NCI-H1436 (cell line): ENCODE results near the gene SPATA2L.
"Not testable (repeated sequence)": the region's sequence is repeated elsewhere in the genome, so short reads cannot be mapped to it uniquely, and the experiment has no call there.

Source experiments
- DNase-seq: peaks from one replicate; lab custom pipeline; 2025; lab: John Stamatoyannopoulos, UW

The SPATA2L gene

DNA sequence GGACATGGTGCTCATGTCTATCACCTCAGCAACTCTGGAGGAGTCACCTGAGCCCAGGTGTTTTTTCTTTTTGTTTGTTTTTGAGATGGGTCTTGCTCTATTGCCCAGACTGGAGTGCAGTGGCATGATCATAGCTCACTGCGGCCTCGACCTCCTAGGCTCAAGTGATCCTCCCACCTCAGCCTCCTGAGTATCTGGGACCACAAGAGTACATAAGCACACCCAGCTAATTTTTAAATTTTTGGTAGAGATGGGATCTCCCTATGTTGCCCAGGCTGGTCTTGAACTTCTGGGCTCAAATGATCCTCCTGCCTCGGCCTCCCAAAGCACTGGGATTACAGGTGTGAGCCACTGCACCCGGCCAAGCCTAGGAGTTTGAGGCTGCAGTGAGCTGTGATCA, 11.9 kb downstream of the SPATA2L start:
- DNase-seq: not testable (repeated sequence)

DNA sequence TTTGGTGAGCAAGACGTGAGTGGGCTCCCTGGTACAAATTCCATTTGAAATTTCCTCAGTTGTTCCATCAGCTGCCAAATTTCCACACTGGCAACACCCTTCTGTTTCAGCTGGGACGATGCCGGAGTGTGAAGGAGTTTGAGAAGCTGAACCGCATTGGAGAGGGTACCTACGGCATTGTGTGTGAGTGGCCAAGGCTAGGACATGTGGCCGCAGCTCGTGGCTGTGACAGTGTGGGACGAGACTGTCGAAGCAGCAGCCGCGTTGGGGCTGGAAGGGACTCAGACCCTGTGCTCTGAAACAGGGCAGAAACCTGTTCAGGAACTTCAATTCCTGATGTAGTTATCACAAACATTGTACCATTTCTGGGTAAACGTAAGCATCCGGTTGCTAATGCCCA, 12.4 kb downstream of the SPATA2L start:
- DNase-seq: no peak

DNA sequence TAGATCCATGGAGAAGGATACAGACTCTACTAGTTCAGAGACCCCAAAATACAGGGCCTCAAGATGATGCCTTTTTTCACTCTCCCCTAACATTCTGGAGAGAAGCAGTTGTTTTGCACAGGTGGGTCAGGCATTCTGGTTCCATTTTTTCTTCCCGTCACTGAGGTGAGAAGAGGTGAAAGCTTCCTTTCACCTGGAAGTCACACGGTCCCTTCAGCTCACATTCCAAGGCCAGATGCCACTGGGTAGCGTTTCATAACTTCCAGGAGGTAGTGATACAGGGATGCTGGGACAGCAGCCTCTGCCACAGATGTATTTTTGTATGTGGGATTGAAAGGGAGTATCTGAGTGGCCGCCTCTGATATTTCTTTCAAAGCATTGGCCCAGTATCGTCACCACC, 13.1 kb downstream of the SPATA2L start:
- DNase-seq: no peak

DNA sequence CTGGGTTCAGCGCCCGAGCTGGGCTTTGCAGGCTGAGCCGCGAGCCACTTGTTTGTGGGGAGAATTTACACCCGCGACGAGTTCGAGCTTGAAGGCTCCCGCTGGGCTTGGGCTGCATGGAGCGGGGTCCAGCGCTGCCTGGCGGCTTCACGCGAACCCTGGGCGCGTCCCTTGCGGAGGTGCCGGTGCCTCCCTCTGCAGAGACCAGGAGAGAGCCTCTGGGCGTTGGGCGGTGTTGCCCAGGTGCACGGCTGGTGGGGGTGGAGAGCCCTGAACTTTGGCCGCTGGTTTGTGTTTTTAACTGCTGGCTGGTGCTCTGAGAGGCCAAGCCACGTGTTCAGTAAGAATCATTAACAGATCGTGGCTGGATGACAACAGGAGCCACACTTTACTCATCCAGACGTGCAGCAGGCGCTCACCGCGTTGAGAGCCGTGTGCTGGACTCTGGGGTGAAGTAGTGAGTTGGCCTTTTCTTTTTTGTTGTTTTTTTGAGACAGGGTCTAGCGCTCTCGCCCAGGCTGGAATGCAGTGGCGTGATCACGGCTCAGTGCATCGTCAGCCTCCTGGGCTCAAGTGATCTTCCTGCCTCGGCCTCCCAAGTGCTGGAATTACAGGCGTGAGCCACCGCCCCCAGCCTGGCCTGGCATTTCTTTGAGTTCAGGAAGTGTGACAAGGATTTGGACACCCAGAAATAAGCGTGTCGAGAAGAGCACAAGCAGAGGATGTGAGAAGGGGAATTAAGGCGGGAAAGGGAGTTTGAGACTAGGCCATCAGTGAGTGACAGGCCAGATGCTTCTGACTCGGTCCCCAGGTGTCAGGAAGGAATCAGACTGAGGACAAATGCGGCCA, 14.2 kb downstream of the SPATA2L start:
- no peak for DNase-seq

DNA sequence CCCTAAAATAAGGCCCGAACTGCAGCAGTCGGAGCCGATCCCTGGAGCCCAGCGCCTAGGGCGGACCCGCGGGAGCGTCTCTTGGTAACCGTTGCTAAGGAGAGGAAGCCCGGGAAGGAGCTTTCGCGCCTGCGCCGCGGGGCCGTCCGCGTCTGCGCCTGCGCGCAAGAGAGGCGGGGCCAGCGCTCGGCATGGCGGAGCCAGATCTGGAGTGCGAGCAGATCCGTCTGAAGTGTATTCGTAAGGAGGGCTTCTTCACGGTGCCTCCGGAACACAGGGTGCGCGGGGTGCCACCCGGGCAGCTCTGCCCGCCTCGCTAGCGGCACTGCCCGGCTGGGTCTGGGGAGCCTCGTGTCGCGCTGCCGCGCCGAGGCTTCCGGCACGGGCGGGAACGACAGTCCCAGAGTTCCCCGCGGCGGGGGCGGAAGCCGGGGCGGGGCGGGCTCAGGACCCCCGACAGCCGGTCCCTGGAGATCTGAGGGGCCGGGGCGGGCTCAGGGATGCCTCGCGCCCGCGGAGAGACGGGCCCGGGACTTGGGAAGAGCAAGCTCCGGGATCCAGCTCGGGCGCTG, 14.9 kb downstream of the SPATA2L start, which contains the start of gene CDK10:
TSS of gene CDK10 (plus strand) at position 170 of the 572 bp plus-strand sequence. CDS start at position 192, 22 bp downstream.
- peak; percentile 90 for DNase-seq

DNA sequence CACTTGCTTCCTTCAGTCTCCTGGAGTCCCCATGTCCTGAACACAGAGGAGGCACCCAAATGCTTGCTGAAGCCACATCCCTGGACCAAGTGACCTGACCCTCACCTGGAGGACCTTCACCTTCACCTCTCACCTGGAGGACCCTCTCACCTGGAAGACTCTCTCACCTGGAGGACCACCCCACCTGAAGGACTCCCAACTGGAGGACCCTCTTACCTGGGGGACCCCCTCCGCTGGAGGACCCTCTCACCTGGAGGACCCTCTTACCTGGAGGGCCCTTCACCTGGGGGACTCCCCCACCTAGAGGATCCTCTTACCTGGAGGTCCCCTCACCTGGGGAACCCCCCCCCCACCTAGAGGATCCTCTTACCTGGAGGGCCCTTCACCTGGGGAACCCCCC, 15.6 kb downstream of the SPATA2L start:
- DNase-seq: no peak

DNA sequence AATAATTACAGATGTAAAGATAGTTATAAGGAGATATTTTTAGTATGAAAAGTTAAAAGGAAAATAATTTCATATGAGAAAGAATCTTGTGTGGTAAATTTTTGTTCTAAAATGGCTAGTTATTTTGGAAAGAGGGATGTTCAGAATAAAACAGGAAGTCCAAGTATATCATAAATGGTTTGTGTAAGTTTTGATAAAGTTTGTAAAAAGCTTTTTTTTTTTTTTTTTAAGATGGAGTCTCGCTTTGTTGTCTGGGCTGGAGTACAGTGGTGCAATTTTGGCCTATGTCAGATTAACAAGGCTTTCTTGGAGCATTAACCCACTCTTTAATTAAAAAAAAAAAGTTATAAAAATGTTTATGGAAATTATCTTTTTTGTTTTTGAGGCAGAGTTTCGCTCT, 23.2 kb downstream of the SPATA2L start:
- no peak for DNase-seq

DNA sequence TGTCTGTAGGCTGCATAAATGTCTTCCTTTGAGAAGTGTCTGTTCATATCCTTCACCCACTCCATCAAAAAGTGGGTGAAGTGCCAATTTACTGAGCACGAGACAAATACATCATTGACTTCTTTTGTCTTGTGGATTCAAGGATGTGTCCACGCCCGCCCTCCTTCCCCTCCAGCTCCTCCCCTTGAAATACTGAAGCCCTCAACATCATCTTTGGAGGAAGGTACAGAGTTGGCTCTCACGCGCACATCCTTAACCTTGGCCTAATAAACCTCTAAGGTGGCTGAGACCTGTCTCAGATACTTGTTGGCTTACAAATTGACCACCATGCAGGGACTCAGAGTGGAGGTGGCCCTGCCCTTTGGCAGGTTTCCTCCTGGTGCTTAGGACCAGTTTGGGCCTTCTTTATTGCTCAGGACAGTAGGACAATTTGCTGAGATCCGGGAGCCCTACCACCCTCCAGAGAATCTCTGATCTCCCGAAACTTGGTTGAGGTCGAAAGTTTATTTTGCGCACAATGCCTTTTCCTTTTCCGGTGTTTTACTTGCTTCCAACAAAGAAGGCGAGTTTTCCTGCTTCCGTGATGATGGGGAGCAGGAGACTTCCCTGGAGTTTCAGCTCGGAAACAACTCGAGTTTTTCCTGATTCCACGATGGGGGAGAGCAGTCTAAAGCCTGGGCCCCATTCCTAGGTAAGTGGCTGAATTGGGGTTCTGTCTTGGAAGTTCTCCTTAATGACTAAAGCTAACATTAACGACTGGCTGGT, 29.1 kb downstream of the SPATA2L start:
- DNase-seq: no peak

DNA sequence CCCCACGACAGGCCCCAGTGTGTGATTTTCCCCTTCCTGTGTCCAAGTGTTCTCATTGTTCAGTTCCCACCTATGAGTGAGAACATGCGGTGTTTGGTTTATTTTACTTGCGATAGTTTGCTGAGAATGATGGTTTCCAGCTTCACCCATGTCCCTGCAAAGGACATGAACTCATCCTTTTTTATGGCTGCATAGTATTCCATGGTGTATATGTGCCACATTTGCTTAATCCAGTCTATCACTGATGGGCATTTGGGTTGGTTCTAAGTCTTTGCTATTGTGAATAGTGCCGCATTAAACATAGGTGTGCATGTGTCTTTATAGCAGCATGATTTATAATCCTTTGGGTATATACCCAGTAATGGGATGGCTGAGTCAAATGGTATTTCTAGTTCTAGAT, 29.9 kb downstream of the SPATA2L start:
- not testable (repeated sequence) for DNase-seq

DNA sequence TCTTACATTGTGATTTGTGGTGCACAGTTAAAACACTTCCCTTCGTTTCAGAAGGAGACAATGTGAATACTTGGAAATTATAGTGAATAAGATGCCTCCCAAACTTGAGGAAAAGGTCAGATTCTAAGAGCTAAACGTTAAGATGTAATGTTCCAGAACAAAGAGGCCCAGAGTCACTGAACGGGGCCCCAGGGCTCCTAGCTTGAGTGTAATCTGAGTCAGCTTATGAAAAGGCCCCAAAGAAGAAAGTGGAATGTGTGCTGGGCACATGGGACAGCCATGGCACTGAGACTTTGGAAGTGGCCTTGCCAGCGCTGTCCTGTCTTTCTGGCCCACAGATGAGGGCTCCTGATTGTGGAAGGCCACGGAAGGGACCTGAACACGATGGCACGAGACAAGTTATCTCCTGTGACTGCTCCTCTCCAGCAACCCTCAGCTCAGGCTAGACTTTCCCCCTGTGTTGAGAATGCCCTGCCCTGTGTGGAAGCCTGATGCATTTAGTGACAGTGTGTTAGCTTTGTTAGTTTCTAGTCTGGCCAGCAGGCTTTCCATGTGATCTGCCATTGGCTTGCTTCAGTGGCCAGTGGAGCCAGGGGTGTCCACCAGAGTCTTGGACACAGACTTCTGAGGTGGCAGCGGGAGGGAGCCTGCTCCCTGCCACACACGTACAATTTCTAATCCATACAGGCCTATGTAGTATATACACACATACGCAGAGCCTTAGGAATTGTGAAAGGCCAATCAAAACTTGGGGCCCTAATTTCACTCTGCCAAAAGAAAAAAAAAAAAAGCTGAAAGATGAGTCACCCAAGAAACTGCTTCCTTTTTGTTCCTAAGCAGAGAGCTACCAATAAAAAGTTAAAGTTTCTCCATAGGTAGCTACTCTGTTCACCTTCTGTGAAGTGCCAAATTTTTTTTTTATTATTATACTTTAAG, 30.7 kb downstream of the SPATA2L start:
- no peak for DNase-seq

DNA sequence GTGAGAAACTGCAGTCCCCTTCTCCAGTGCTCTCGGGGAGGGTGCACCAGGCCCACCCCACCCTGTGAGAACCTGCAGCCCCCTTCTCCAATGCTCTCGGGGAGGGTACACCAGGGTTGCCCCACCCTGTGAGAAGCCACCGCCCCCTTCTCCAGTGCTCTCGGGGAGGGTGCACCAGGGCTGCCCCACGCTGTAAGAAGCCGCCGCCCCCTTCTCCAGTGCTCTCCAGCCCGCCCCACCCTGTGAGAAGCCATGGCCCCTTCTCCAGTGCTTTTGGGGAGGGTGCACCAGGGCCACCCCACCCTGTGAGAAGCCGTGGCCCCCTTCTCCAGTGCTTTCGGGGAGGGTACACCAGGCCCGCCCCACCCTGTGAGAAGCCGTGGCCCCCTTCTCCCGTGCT, 31.8 kb downstream of the SPATA2L start:
- no peak for DNase-seq

DNA sequence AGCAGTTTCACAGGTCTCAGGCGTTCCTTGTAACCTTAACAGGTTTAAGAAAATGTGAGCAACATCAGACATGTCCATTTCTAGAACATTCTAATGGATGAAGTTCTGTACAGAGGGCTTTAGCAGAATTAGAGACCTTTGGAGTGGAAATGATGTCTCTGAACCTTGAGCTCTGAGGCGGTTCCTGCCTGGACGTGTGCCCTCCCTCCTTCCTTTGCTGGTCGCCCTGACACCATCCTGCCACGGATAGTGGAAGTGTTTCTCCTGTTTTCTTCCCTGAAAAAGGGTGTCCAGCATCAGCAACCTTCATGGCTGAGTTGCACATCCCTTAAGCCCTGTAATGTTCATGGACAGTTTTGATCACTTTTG, 32.7 kb downstream of the SPATA2L start:
- DNase-seq: no peak

DNA sequence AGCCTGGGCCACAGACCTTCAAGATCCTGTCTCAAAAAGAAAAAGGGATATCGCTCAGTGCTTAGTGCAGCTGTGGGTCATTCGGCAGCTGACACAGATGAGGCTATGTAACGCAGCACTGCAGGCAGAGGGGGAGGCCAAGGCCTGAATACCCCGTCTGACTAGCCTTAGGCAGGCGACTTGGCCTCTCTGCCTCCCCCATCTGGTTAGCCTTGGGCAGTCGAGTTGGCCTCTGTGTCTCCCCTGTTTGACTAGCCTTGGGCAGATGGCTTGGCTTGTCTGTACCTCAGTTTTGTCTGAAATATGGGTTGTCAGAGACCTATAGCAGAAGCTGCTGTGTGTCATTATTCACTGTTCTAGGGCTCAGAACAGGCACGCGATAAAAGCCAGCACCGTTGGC, 33.9 kb downstream of the SPATA2L start:
- DNase-seq: no peak

DNA sequence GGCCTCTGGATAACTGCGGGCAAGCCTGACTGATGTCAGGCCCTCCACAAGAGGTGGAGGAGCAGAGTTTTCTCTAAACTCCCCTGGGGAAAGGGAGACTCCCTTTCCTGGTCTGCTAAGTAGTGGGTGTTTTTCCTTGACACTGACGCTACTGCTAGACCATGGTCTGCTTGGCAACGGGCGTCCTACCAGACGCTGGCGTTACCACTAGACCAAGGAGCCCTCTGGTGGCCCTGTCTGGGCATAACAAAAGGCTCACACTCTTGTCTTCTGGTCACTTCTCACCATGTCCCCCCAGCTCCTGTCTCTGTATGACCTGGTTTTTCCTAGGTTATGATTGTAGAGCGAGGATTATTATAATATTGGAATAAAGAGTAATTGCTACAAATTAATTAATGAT, 34.5 kb downstream of the SPATA2L start:
- DNase-seq: not testable (repeated sequence)

DNA sequence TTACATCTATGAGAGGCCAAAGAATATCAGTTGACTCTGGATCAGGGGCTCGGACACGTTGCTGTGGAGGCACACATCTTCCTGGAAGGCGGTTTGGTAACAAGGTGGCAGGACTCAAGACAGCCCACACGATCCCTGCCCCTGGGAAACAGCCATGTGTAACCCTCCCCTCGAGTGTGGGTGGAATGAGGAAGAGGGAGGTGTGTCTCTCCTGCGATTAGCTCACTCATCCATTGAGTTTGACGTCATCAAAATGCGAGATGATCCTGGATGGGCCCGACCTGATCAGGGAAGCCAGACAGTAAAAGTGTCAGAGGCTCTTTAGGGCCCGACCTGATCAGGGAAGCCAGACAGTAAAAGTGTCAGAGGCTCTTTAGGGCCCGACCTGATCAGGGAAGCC, 37.3 kb downstream of the SPATA2L start:
- DNase-seq: not testable (repeated sequence)

DNA sequence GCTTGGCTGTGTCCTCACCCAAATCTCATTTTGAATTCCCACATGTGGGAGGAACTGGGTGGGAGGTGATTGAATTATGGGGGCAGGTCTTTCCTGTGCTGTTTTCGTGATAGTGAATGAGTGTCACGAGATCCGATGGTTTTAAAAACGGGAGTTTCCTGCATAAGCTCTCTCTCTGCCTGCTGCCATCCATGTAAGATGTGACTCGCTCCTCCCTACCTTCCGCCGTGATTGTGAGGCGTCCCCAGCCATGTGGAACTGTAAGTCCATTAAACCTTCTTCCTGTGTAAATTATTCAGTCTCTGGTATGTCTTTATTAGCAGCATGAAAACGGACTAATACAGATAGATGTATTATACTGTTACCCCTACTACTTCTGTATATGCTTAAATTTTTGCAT, 40.3 kb downstream of the SPATA2L start:
- DNase-seq: no peak

DNA sequence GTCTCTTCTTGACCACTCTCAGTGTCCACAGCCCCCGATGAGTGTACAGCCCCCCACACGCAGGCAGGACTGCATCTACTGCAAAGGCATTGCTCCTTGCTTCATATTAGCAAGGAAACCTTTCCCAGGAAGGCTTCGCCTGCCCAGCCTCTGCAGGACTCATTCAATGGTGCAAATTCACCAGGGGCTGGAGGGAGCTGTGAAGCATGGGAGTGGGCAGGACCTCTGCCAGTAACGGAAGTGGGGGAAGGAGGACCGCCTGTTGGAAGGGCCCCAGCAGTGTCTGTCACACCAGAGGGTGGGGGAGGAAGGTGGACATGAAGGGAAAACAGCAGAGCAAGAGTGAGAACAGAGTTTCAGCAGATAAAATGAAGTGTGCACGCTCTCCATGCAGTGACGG, 41.4 kb downstream of the SPATA2L start:
- DNase-seq: no peak

DNA sequence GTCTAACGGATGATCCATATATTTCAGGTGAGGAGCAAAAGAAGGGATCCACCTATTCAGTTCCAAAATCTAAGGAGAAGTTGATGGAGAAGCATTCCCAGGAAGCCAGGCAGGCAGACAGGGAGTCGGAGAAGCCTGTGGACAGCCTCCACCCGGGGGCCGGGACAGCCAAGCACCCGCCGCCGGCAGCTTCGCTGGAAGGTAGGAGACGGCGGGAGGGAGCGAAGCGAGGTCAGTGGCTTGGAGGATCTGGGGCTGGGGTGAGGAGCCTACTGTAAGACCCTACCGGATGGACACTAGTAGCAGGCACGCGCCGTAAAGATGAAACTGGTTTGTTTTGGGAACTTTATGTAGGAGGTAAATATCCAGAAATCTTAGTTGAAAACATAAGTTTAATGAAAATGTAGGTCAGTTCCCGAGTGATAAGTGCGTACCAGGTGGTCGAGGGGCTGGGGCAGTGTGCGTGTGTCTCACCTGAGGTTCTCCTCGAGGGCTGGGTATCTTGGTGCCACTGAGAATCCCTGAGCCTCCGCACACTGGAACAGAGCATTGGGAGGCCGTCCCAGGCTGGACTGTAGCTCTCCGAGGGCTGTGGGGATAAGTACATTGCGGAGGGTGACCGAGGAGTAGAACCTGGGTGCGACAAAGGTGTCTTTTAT, 43.2 kb downstream of the SPATA2L start:
- no peak for DNase-seq

DNA sequence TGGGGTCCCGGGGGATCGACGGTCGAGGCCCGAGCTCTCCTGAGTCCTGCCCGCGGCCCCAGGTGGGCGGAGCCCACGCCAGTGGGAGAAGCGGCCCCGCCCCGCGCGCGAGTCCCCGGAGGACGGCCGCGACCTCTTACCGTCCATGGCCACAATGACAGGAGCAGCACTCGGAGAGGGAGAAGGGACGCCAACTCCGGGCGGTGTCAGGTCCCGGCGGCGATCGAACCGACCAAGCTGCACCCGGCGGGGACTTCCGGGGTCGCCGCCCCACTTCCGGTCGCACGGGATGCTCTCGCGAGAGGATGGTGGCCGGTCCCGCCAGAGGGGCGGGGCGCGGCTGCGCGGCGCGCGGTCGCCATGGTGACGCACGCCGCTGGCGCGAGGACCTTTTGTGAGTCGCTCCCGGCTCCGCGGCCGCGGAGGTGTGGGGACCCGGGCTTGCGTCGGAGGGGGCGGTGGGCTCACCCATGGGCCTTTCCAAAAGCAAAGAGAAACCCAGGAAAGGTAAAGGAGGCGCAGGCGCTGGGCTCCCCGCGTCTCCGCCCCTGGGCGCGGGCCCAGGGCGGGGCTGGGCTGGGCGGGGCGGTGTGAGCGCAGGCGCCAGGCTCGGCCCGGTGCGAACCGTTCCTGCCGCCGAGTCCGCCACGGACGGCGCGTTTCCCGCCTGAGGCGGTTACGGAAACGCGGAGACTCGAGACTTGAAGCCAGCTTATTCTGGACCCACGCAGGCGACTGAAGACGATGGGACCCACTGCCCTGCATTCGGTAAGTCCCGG, 43.9 kb downstream of the SPATA2L start, which contains the start of the genes CHMP1A and SPATA33:
TSS of gene CHMP1A (minus strand) at position 267 of the 779 bp plus-strand sequence. CDS start at position 147, 120 bp downstream.
TSS of gene SPATA33 (plus strand) at position 395 of the 779 bp plus-strand sequence. CDS start at position 471, 76 bp downstream.
- peak; percentile 88 for DNase-seq
